Measurements from ENCODE around the gene COL5A1. TPM values are rescaled to one million over a fixed set of nuclear protein-coding genes. Genes with fewer than 3 reads are reported as not detected.

COL5A1 gene
- total and polyA plus RNA-seq, 4 donors = 12.2 to 169 (median 65.4) TPM

GRCh38 chr9:134689321-134690181 is 47.9 kb downstream of the COL5A1 start:
- H3K36me3 ChIP-seq (ENCODE audit: control insufficient read depth in 4 of 4, insufficient read depth in 4 of 4, low read length in 4 of 4) = peaks cover 0 to 28% (median 10%) of the 10 kb centered on the region in 4 donors
- H3K27ac ChIP-seq (ENCODE audit: low read depth in 1 of 2, low read length in 1 of 2) = no peak overlapping the region
- TF ChIP-seq CTCF (IDR thresholded peaks at IDR 0.05; ENCODE audit: control extremely low read depth, extremely low read depth) = peak; percentile 23
- no peak overlapping the region for H3K9ac ChIP-seq (ENCODE audit: insufficient read depth in 1 of 2, low read length in 2 of 2)
- no peak for ATAC-seq (ENCODE audit: insufficient read depth, low FRiP score)
- H3K9me3 ChIP-seq (ENCODE audit: control insufficient read depth in 4 of 4, insufficient read depth in 3 of 4, low read length in 3 of 4) = peaks cover 0 to 5% (median 0%) of the 10 kb centered on the region in 4 donors
- no peaks in the 10 kb centered on the region for H3K4me1 ChIP-seq (ENCODE audit: control insufficient read depth in 5 of 5, insufficient read depth in 5 of 5, low read length in 5 of 5)
- DNase-seq = peak; percentile 57 to 65 (median 61)
- WGBS, 2 donors = 50 to 57% methylated on average over 20 of the region's 20 CpGs
- H3K27me3 ChIP-seq (ENCODE audit: control insufficient read depth in 3 of 3, insufficient read depth in 3 of 3, low read length in 2 of 3) = no peaks in the 10 kb centered on the region
- no peak overlapping the region for H3K4me3 ChIP-seq

GRCh38 chr9:134690301-134690751 is 48.7 kb downstream of the COL5A1 start:
- Histone ChIP-seq H3K27me3 (ENCODE audit: control insufficient read depth in 3 of 3, insufficient read depth in 3 of 3, low read length in 2 of 3) (no peaks in the 10 kb centered on the region), H3K4me1 (ENCODE audit: control insufficient read depth in 5 of 5, insufficient read depth in 5 of 5, low read length in 5 of 5) (no peaks in the 10 kb centered on the region), H3K27ac (ENCODE audit: low read depth in 1 of 2, low read length in 1 of 2) (peak overlapping the region in 1 of 2 donors; percentile 17), H3K9me3 (ENCODE audit: control insufficient read depth in 4 of 4, insufficient read depth in 3 of 4, low read length in 3 of 4) (no peaks in the 10 kb centered on the region), H3K4me3 (no peak overlapping the region), H3K9ac (ENCODE audit: insufficient read depth in 1 of 2, low read length in 2 of 2) (no peak overlapping the region), H3K36me3 (ENCODE audit: control insufficient read depth in 4 of 4, insufficient read depth in 4 of 4, low read length in 4 of 4) (peaks cover 0 to 21% (median 7%) of the 10 kb centered on the region in 4 donors)
- no peak for TF ChIP-seq CTCF (IDR thresholded peaks at IDR 0.05; ENCODE audit: control extremely low read depth, extremely low read depth)
- ATAC-seq (ENCODE audit: insufficient read depth, low FRiP score) (no peak), DNase-seq (no peak)
- WGBS, 2 donors = 72 to 75% methylated on average over 14 to 15 of the region's 15 CpGs

GRCh38 chr9:134690946-134691694 is 49.5 kb downstream of the COL5A1 start:
- DNase-seq = no peak
- Histone ChIP-seq H3K4me3 (no peak overlapping the region), H3K9ac (ENCODE audit: insufficient read depth in 1 of 2, low read length in 2 of 2) (no peak overlapping the region), H3K27me3 (ENCODE audit: control insufficient read depth in 3 of 3, insufficient read depth in 3 of 3, low read length in 2 of 3) (no peaks in the 10 kb centered on the region), H3K36me3 (ENCODE audit: control insufficient read depth in 4 of 4, insufficient read depth in 4 of 4, low read length in 4 of 4) (peaks cover 0 to 18% (median 4%) of the 10 kb centered on the region in 4 donors), H3K9me3 (ENCODE audit: control insufficient read depth in 4 of 4, insufficient read depth in 3 of 4, low read length in 3 of 4) (no peaks in the 10 kb centered on the region), H3K4me1 (ENCODE audit: control insufficient read depth in 5 of 5, insufficient read depth in 5 of 5, low read length in 5 of 5) (no peaks in the 10 kb centered on the region), H3K27ac (ENCODE audit: low read depth in 1 of 2, low read length in 1 of 2) (peak overlapping the region in 1 of 2 donors; percentile 17)
- WGBS, 2 donors = 85 to 91% methylated on average over 31 of the region's 31 CpGs
- ATAC-seq (ENCODE audit: insufficient read depth, low FRiP score) = no peak
- no peak for TF ChIP-seq CTCF (IDR thresholded peaks at IDR 0.05; ENCODE audit: control extremely low read depth, extremely low read depth)

Data from lung (tissue), 12 donors.